ENCODE measurements around the gene ASTN2. TPM values are rescaled to one million over a fixed set of nuclear protein-coding genes. Genes with fewer than 3 reads are reported as not detected.

ASTN2 gene
- total and polyA plus RNA-seq, 9 of the 15 experiments (the other 6 are each of a cell fraction or from before 2014, with no cell fraction given): 0.56 to 3.5 (median 1.9) TPM

GRCh38 chr9:116381350-116381749, 1033.5 kb downstream of the ASTN2 start (continued):
- no peak for TF ChIP-seq ZNF655 (CRISPR knock-in tag; IDR thresholded peaks at IDR 0.05)
- peak in 1 of 2 experiments; percentile 71; a peak in 1 of 4 replicates for TF ChIP-seq RCOR1 (IDR thresholded peaks at IDR 0.05; ENCODE audit: borderline replicate concordance in 1 of 2, low read depth in 2 of 2, low read length in 2 of 2)
- peak; percentile 53; the same call in 1 of the 2 replicates for TF ChIP-seq SOX6 (IDR thresholded peaks at IDR 0.05)
- no peak for TF ChIP-seq ZNF431 (CRISPR knock-in tag; IDR thresholded peaks at IDR 0.05)
- TF ChIP-seq NCOA4 (IDR thresholded peaks at IDR 0.05; ENCODE audit: partially characterized antibody): no peak
- TF ChIP-seq MCM7 (IDR thresholded peaks at IDR 0.05): no peak
- TF ChIP-seq TCFL5 (CRISPR knock-in tag; conservative IDR thresholded peaks at IDR 0.05): no peak
- no peak for TF ChIP-seq HOXB6 (CRISPR knock-in tag; IDR thresholded peaks at IDR 0.05; ENCODE audit: borderline replicate concordance)
- TF ChIP-seq TAF1 (IDR thresholded peaks at IDR 0.05; ENCODE audit: control insufficient read depth, extremely low read depth, insufficient read depth, low read length, severe bottlenecking): no peak
- TF ChIP-seq PBX2 (CRISPR knock-in tag; IDR thresholded peaks at IDR 0.05; ENCODE audit: low read depth): no peak
- peak; percentile 79 for TF ChIP-seq PBX2 (tag; conservative IDR thresholded peaks at IDR 0.05; ENCODE audit: low read depth)
- TF ChIP-seq ZNF165 (CRISPR knock-in tag; IDR thresholded peaks at IDR 0.05; ENCODE audit: borderline replicate concordance): no peak
- no peak for TF ChIP-seq CHD7 (IDR thresholded peaks at IDR 0.05; ENCODE audit: low read depth, low read length)
- no peak for TF ChIP-seq ETV5 (CRISPR knock-in tag; IDR thresholded peaks at IDR 0.05; ENCODE audit: low read depth)

Measured in K562 (cell line).